IPS-NIHi7 (cell line): Measurements from ENCODE around the gene NME5.

Experiments used
- DNase-seq: peaks from one replicate; pipeline ENCODE4 v3.0.0; 2012; ENCODE audit warnings: mixed read lengths; ENCODE audit errors: extremely low spot score

The NME5 gene

GRCh38 chr5:138139781-138140090 is 508 bp upstream of the NME5 start:
- no peak for DNase-seq

- DNase-seq = no peak
Measured at GRCh38 chr5:138132543-138132942, 6.7 kb downstream of the NME5 start.

GRCh38 chr5:138129347-138129746 is 9.9 kb downstream of the NME5 start:
- DNase-seq = no peak

- DNase-seq = no peak
Measured at GRCh38 chr5:138128334-138128733, 10.9 kb downstream of the NME5 start.

- DNase-seq = no peak
Measured at GRCh38 chr5:138115254-138115653, 24.0 kb downstream of the NME5 start.

GRCh38 chr5:138111937-138112336 is 27.3 kb downstream of the NME5 start:
- DNase-seq = no peak

- no peak for DNase-seq
Measured at GRCh38 chr5:138111181-138111580, 28.0 kb downstream of the NME5 start.

GRCh38 chr5:138110266-138110963 is 28.8 kb downstream of the NME5 start:
- DNase-seq = peak; percentile 43

GRCh38 chr5:138109463-138110265 is 29.6 kb downstream of the NME5 start:
- DNase-seq = no peak

- DNase-seq = no peak
Measured at GRCh38 chr5:138107213-138107612, 32.0 kb downstream of the NME5 start.

- no peak for DNase-seq
Measured at GRCh38 chr5:138105709-138106108, 33.5 kb downstream of the NME5 start.

GRCh38 chr5:138103319-138103637 is 36.0 kb downstream of the NME5 start:
- no peak for DNase-seq

- DNase-seq = no peak
Measured at GRCh38 chr5:138102454-138103318, 36.5 kb downstream of the NME5 start.

- DNase-seq = no peak
Measured at GRCh38 chr5:138096997-138097828, 42.0 kb downstream of the NME5 start.

- no peak for DNase-seq
Measured at GRCh38 chr5:138096363-138096762, 42.9 kb downstream of the NME5 start.

GRCh38 chr5:138095100-138095907 is 43.9 kb downstream of the NME5 start:
- DNase-seq = peak; percentile 68

- no peak for DNase-seq
Measured at GRCh38 chr5:138093036-138093435, 46.2 kb downstream of the NME5 start.

GRCh38 chr5:138092301-138092700 is 46.9 kb downstream of the NME5 start:
- no peak for DNase-seq

GRCh38 chr5:138091685-138092084 is 47.5 kb downstream of the NME5 start:
- no peak for DNase-seq

GRCh38 chr5:138083702-138084101 is 55.5 kb downstream of the NME5 start, which contains the start of gene WNT8A:
TSS of gene WNT8A (plus strand) at chr5:138084033. CDS start at chr5:138084128, 95 bp downstream.
- DNase-seq = peak; percentile 63

GRCh38 chr5:138082033-138082432 is 57.2 kb downstream of the NME5 start:
- DNase-seq = no peak
